CD8-positive, alpha-beta memory T cell (primary cell): ENCODE measurements around the gene MMP23B. TPM values are rescaled to one million over a fixed set of nuclear protein-coding genes. Genes with fewer than 3 reads are reported as not detected.

Source experiments
- CTCF ChIA-PET: fragments of 350-600 bp; sonication (Branson Sonifier 250); formaldehyde crosslinking; loops from one replicate; lab custom pipeline; 2021; ENCODE audit warnings: antibody characterized with exemption; lab: Charles Lee
- POLR2A ChIA-PET: fragments of 350-600 bp; sonication (Branson Sonifier 250); formaldehyde crosslinking; loops from one replicate; lab custom pipeline; 2021; ENCODE audit warnings: antibody characterized with exemption; lab: Charles Lee
- DNase-seq, 5 donors: peaks; one replicate each; pipeline versions ENCODE4 v3.0.0 to v3.0.0-alpha.2; 2020 to 2022; ENCODE audit warnings: mixed read lengths in 1 of 5
- H3K27ac ChIP-seq: one replicate; pipeline ENCODE4 v1.7.0; 2013; ENCODE audit warnings: low read depth, mild to moderate bottlenecking, low read length, moderate library complexity
- H3K27me3 ChIP-seq: 2 replicates; pipeline ENCODE4 v1.7.0; 2013; ENCODE audit warnings: low read length, mild to moderate bottlenecking; ENCODE audit not compliant: insufficient read depth, poor library complexity, severe bottlenecking
- H3K36me3 ChIP-seq: 2 replicates; pipeline ENCODE4 v1.7.0; 2013; ENCODE audit warnings: mild to moderate bottlenecking, low read length, moderate library complexity; ENCODE audit not compliant: insufficient read depth
- H3K4me1 ChIP-seq: 2 replicates; pipeline ENCODE4 v1.7.0; 2013; ENCODE audit warnings: mild to moderate bottlenecking, low read length, moderate library complexity; ENCODE audit not compliant: insufficient read depth
- H3K4me3 ChIP-seq: 2 replicates; pipeline ENCODE4 v1.7.0; 2013; ENCODE audit warnings: mild to moderate bottlenecking, low read length
- H3K9me3 ChIP-seq: 2 replicates; pipeline ENCODE4 v1.7.0; 2013; ENCODE audit warnings: mild to moderate bottlenecking, low read length
- H3K27ac Mint-ChIP-seq, 8 donors: one replicate each; pipeline ENCODE4 v1.8.0; 2020 to 2021; ENCODE audit warnings: mixed read lengths in 8 of 8, mild to moderate bottlenecking in 6 of 8, inconsistent platforms in 3 of 8, moderate library complexity in 3 of 8
- H3K27me3 Mint-ChIP-seq, 2 donors: one replicate each; pipeline ENCODE4 v1.8.0; 2020 to 2021; ENCODE audit warnings: mixed read lengths in 2 of 2, mild to moderate bottlenecking in 1 of 2, moderate library complexity in 1 of 2
- H3K36me3 Mint-ChIP-seq, 3 donors: one replicate each; pipeline ENCODE4 v1.8.0; 2020 to 2021; ENCODE audit warnings: mixed read lengths in 3 of 3, inconsistent platforms in 1 of 3, mild to moderate bottlenecking in 1 of 3
- H3K4me1 Mint-ChIP-seq, 3 donors: one replicate each; pipeline ENCODE4 v1.8.0; 2020 to 2021; ENCODE audit warnings: mixed read lengths in 3 of 3, inconsistent platforms in 1 of 3, mild to moderate bottlenecking in 1 of 3
- H3K4me3 Mint-ChIP-seq, 7 donors: one replicate each; pipeline ENCODE4 v1.8.0; 2020 to 2021; ENCODE audit warnings: mixed read lengths in 7 of 7, mild to moderate bottlenecking in 6 of 7, moderate library complexity in 4 of 7, inconsistent platforms in 2 of 7
- H3K9me3 Mint-ChIP-seq, 5 donors: one replicate each; pipeline ENCODE4 v1.8.0; 2020 to 2022; ENCODE audit warnings: mixed read lengths in 5 of 5, mild to moderate bottlenecking in 3 of 5, moderate library complexity in 2 of 5, inconsistent platforms in 1 of 5
- polyA plus RNA-seq: library from polyadenylated mRNA; unstranded; fragments of 300-500 nt; fragmentation: Illumina TruSeq; gene quantifications from one replicate; pipeline ENCODE4 v1.2.3, GENCODE V29; 2021
- total RNA-seq, 2 experiments: library from RNA; stranded (reverse); gene quantifications; one replicate each; pipeline ENCODE4 v1.2.3, GENCODE V29; 2021

MMP23B gene
- total and polyA plus RNA-seq, 3 experiments from 2014 or later, result 2.1 to 3.4 (median 2.9) TPM

DNA sequence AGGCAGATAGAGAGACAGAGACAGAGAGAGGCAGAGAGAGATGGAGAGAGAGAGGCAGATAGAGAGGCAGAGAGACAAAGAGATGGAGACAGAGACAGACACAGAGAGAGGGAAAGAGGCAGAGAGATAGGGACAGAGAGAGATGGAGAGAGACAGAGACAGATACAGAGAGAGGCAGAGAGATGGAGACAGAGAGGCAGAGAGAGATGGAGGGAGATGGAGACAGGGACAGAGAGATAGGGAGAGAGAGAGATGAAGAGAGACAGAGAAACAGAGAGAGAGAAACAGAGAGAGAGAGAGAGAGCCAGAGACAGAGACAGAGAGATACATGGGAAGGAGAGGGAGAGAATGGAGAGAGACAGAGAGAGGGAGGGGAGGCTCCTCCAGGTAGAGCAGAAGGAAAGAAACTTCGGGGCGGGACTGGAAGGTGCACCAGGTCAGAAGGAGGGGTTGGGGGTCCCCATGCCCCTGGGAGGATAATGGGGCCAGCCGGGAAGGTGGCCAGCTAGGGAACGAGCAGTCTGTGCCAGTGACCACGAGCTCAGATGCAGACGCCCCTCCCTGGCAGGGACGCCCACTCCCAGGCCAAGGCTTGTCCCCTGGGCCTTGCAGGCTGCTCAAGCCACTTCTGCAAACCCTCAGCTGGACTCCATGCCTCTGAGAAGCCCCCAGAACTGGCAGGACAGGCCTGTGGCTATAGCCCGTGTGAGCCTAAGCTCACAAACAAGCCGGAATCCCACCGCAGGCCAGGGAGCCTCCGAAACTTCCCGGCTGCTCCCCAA is 35.3 kb upstream of the MMP23B start:
- Mint-ChIP-seq H3K36me3 (no peaks in the 10 kb centered on the region), H3K9me3 (no peaks in the 10 kb centered on the region), H3K4me1 (peaks cover 0 to 6% (median 0%) of the 10 kb centered on the region in 3 donors), H3K4me3 (no peak overlapping the region), H3K27ac (no peak overlapping the region), H3K27me3 (peaks cover 0 to 9% of the 10 kb centered on the region in 2 donors)
- ChIA-PET CTCF (no interaction called here), POLR2A (no interaction called here)
- peaks cover 6% of the 10 kb centered on the region for H3K4me1 ChIP-seq
- no peaks in the 10 kb centered on the region for H3K9me3 ChIP-seq
- no peak overlapping the region for H3K27ac ChIP-seq
- no peak for DNase-seq
- no peaks in the 10 kb centered on the region for H3K27me3 ChIP-seq
- H3K4me3 ChIP-seq, result no peak overlapping the region
- H3K36me3 ChIP-seq, result no peaks in the 10 kb centered on the region

- ChIA-PET POLR2A (no interaction called here), CTCF (no interaction called here)
- no peak for DNase-seq
- Histone ChIP-seq H3K27ac (no peak overlapping the region), H3K27me3 (no peaks in the 10 kb centered on the region), H3K4me1 (peaks cover 6% of the 10 kb centered on the region), H3K9me3 (no peaks in the 10 kb centered on the region), H3K4me3 (no peak overlapping the region), H3K36me3 (no peaks in the 10 kb centered on the region)
- H3K27ac Mint-ChIP-seq, result peak overlapping the region in 1 of 8 donors; percentile 50
- peak overlapping the region in 4 of 7 donors; percentile 38 to 86 (median 64) for H3K4me3 Mint-ChIP-seq
- H3K27me3 Mint-ChIP-seq, result peaks cover 0 to 9% of the 10 kb centered on the region in 2 donors
- no peaks in the 10 kb centered on the region for H3K9me3 Mint-ChIP-seq
- peaks cover 0 to 6% (median 0%) of the 10 kb centered on the region in 3 donors for H3K4me1 Mint-ChIP-seq
- no peaks in the 10 kb centered on the region for H3K36me3 Mint-ChIP-seq
Observed at GRCh38 chr1:1597275-1597930, 34.6 kb upstream of the MMP23B start.

- peak overlapping the region in 1 of 8 donors; percentile 50 for H3K27ac Mint-ChIP-seq
- Histone ChIP-seq H3K27ac (no peak overlapping the region), H3K27me3 (no peaks in the 10 kb centered on the region), H3K9me3 (no peaks in the 10 kb centered on the region), H3K4me1 (peaks cover 6% of the 10 kb centered on the region), H3K36me3 (no peaks in the 10 kb centered on the region), H3K4me3 (no peak overlapping the region)
- DNase-seq, result no peak
- ChIA-PET POLR2A (no interaction called here), CTCF (interaction anchor here (1.1 kb wide), 1 partner anchor 15 kb away, joined by 3 read pairs; no protein-coding TSS in a partner anchor)
- H3K4me1 Mint-ChIP-seq, result peaks cover 0 to 6% (median 0%) of the 10 kb centered on the region in 3 donors
- H3K36me3 Mint-ChIP-seq, result no peaks in the 10 kb centered on the region
- H3K9me3 Mint-ChIP-seq, result no peaks in the 10 kb centered on the region
- H3K4me3 Mint-ChIP-seq, result peak overlapping the region in 6 of 7 donors; percentile 62 to 89 (median 76)
- peaks cover 0 to 9% of the 10 kb centered on the region in 2 donors for H3K27me3 Mint-ChIP-seq
Observed at GRCh38 chr1:1598051-1598719, 33.8 kb upstream of the MMP23B start.

- H3K27me3 Mint-ChIP-seq, result peaks cover 0 to 9% of the 10 kb centered on the region in 2 donors
- H3K27me3 ChIP-seq, result no peaks in the 10 kb centered on the region
- H3K9me3 ChIP-seq, result no peaks in the 10 kb centered on the region
- H3K27ac Mint-ChIP-seq, result peak overlapping the region in 1 of 8 donors; percentile 76
- ChIA-PET CTCF (interaction anchor here (1.1 kb wide), 1 partner anchor 15 kb away, joined by 3 read pairs; no protein-coding TSS in a partner anchor), POLR2A (no interaction called here)
- no peak overlapping the region for H3K27ac ChIP-seq
- H3K4me3 ChIP-seq, result no peak overlapping the region
- no peaks in the 10 kb centered on the region for H3K36me3 Mint-ChIP-seq
- DNase-seq, result no peak
- H3K4me1 Mint-ChIP-seq, result peaks cover 0 to 6% (median 0%) of the 10 kb centered on the region in 3 donors
- peak overlapping the region in 6 of 7 donors; percentile 40 to 89 (median 72) for H3K4me3 Mint-ChIP-seq
- H3K9me3 Mint-ChIP-seq, result no peaks in the 10 kb centered on the region
- no peaks in the 10 kb centered on the region for H3K36me3 ChIP-seq
- peaks cover 6% of the 10 kb centered on the region for H3K4me1 ChIP-seq
Observed at GRCh38 chr1:1598720-1599029, 33.3 kb upstream of the MMP23B start.

GRCh38 chr1:1599030-1599934 is 32.7 kb upstream of the MMP23B start:
- Mint-ChIP-seq H3K4me1 (peaks cover 0 to 6% (median 0%) of the 10 kb centered on the region in 3 donors), H3K27ac (peak overlapping the region in 1 of 8 donors; percentile 76), H3K4me3 (peak overlapping the region; percentile 26 to 89 (median 71)), H3K27me3 (peaks cover 0 to 9% of the 10 kb centered on the region in 2 donors), H3K9me3 (no peaks in the 10 kb centered on the region), H3K36me3 (no peaks in the 10 kb centered on the region)
- no peaks in the 10 kb centered on the region for H3K27me3 ChIP-seq
- H3K36me3 ChIP-seq, result no peaks in the 10 kb centered on the region
- H3K4me1 ChIP-seq, result peaks cover 6% of the 10 kb centered on the region
- DNase-seq, result peak in 2 of 5 donors; percentile 30 to 40
- no peak overlapping the region for H3K4me3 ChIP-seq
- ChIA-PET POLR2A (no interaction called here), CTCF (interaction anchor here (1.1 kb wide), 1 partner anchor 16 kb away, joined by 3 read pairs; no protein-coding TSS in a partner anchor)
- no peak overlapping the region for H3K27ac ChIP-seq
- no peaks in the 10 kb centered on the region for H3K9me3 ChIP-seq

DNA sequence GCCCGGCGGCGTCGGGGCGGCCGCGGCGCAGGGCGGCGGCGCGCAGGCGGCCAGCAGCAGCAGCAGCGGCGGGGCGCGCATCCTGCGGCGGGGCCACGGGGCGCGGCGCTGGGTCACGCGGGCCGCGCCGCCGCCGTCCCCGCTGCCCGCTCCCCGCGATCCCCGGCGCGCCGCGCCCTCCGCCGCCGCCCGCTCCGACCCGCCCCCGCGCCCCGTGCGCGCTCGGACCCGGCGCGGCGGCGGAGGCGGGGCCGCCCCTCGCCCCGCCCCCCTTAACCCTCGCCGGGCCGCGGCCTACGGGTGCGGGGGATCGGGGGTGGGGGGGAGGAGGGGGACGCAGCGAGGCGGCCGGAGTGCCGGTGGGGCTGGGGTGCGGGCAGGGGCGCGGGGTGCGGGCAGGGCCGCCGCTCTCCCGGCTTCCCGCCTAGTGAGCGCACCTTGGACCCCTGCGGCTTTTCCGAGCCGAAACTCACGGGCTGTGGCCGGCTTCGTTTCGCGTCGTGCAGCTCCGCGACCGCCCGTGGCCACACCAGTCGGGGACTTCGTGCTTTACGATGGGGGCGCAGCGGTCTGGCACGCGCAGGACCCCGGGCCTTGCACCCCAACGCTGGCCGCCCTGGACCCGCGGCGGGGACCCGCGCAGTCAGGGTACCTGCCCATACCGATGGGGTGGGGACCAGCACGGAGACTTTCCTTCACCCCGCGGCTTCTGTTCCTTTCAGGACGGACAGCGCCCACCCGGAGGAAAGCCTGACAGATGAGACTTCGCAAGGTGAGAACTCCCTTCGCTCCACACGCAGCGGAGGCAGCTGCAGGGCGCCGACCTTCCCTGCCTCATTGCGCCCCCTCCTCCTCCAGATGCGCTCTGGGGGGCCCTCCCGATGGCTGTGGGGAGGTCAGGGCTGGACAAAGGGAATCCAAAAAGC is 31.8 kb upstream of the MMP23B start, which contains the start of gene FNDC10:
FNDC10 (minus strand) TSS at position 201 of the 926 bp plus-strand sequence; CDS start at position 81, 120 bp downstream.
- Histone ChIP-seq H3K36me3 (no peaks in the 10 kb centered on the region), H3K27me3 (no peaks in the 10 kb centered on the region), H3K27ac (no peak within 1 kb of the TSS), H3K4me1 (peaks cover 6% of the 10 kb centered on the region), H3K9me3 (no peaks in the 10 kb centered on the region), H3K4me3 (no peak within 1 kb of the TSS)
- Mint-ChIP-seq H3K27me3 (peaks cover 0 to 9% of the 10 kb centered on the region in 2 donors), H3K4me1 (peaks cover 0 to 6% (median 0%) of the 10 kb centered on the region in 3 donors), H3K27ac (peak within 1 kb of the TSS in 1 of 8 donors; percentile 76), H3K9me3 (no peaks in the 10 kb centered on the region), H3K36me3 (no peaks in the 10 kb centered on the region), H3K4me3 (peak within 1 kb of the TSS in 6 of 7 donors; percentile 47 to 89 (median 72))
- CTCF ChIA-PET, result no interaction called here
- no peak for DNase-seq
- POLR2A ChIA-PET, result no interaction called here
